Right lobe of liver (tissue), 4 donors: Measurements from ENCODE around the gene GGACT.
"Not testable (repeated sequence)": the region's sequence is repeated elsewhere in the genome, so short reads cannot be mapped to it uniquely, and the experiment has no call there.

Experiments
- CTCF ChIP-seq, 4 donors: fragments of 200-600 bp in 3 of 4; fragments of 450-650 bp in 1 of 4; IDR thresholded peaks; one replicate each; pipeline versions ENCODE4 v1.5.1 to v1.8.0; 2016 to 2022; ENCODE audit warnings: antibody characterized with exemption in 4 of 4, mild to moderate bottlenecking in 2 of 4
- POLR2A ChIP-seq: fragments of 450-650 bp; IDR thresholded peaks from one replicate; pipeline ENCODE4 v1.6.1; 2017; ENCODE audit warnings: antibody characterized with exemption, mild to moderate bottlenecking
- donor health status: DM: no; HTN: no; CAD: no.
- donor health status: DM: no; HTN: no; CAD: no.
- donor health status: DM: no; HTN: yes; CAD: no.

DNA sequence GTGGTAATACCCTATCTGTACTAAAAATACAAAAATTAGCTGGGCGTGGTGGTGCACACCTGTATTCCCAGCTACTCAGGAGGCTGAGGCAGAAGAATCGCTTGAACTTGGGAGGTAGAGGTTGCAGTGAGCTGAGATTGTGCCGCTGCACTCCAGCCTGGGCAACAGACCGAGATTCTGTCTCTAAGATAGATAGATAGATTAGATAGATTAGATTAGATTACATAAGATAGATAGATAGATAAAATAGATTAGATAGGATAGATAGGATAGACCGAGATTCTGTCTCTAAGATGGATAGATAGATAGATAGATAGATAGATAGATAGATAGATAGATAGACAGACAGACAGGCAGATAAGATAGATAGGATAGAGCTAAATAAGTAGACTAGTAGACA is 63.9 kb downstream of the GGACT start:
- TF ChIP-seq CTCF (IDR thresholded peaks at IDR 0.05); POLR2A: not testable (repeated sequence)
